Inferior parietal cortex (tissue), 1 donor: Measurements from ENCODE around the gene TBC1D2B.

Experiments used
- DNase-seq: peaks from one replicate; pipeline ENCODE4 v3.0.0-alpha.2; 2016; ENCODE audit errors: extremely low spot score

Gene TBC1D2B

DNA sequence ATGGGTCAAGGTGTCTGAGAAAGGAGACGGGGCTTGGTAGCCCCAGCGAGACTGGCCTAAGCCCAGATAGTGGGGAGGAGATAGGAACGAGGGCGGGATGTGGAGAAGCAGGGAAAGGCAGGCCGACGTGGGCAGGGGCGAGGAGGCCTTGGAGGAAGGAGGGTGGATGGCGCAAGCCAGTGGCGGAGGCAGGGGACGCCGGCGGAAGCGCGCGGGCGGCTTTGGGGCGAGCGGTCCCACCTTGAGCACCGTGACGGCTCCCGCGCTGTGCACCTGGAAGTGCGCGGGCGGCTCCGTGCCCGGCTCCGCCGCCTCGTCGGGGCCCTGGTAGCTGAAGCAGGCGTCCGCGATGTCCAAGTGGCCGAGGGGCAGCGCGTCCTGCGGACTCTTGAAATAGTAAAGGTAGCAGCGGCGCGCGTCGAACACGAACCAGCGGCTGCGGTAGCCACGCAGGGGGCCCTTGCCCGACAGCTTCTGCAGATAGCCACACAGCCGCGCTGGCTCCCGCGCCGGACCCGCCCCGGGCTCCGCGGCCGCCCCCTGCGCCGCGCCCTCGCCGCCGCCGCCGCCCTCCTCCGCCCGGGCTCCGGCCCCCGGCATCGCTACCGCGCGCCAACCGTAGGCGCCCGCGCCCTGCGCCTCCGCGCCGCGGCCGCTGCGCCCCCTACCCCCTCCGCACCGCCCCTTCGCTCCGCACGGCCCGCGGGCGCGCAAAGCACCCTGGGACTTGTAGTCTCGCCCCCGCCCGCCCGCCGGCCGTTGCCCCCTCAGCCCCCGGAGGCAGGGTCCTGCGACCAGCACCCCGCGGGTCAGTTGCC lies at the start of gene TBC1D2B:
TSS of gene TBC1D2B (minus strand) at position 659 of the 818 bp plus-strand sequence. CDS start at position 600, 59 bp downstream.
- no peak for DNase-seq

- no peak for DNase-seq
Measured at GRCh38 chr15:78125267-78125666, 47.8 kb upstream of the TBC1D2B start.

DNA sequence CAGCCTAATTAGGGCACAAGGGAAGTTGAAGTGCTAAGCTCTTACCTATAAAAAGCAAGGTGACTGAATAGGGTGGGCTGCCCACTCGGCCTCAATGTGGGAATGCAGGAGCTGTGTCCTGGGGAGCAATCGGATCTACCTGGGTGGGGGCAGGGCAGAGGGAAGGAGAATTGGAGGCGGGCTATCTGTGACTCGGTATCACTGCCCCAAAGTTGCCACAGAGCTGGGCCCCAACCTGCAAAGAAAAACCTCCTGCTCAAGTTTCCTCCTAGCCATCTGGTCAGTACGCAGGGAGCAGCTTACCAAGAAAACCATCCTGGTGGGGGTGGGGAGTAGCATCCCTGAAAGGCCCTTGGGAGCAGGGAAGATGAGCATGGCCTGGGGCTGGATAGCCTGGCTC lies 43.0 kb upstream of the TBC1D2B start:
- DNase-seq, result no peak

GRCh38 chr15:78112551-78112950 lies 35.0 kb upstream of the TBC1D2B start:
- DNase-seq, result no peak

GRCh38 chr15:78111788-78112187 lies 34.3 kb upstream of the TBC1D2B start:
- no peak for DNase-seq

GRCh38 chr15:78110916-78111475 lies 33.5 kb upstream of the TBC1D2B start:
- DNase-seq, result no peak

- no peak for DNase-seq
Measured at GRCh38 chr15:78110096-78110495, 32.6 kb upstream of the TBC1D2B start.

DNA sequence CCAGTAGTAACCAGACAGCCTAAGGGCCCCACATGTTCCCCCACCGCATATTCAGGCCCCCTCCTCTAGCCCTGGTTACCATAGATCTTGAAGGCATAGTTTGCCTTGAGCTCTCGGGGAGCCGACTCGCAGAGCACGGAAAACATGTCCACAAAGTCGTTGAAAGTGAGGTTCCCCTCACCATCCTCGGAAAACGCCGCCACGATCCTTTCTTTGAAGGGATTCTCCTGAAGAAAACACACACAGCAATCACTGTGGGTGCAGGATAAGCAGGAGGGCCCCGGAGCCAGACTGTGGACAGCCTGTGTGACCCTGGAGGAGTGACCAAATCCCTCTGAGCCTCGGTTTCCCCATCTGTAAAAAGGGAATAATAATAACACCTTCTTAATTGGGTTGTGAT lies 31.6 kb upstream of the TBC1D2B start:
- no peak for DNase-seq

- peak; percentile 82 for DNase-seq
Measured at GRCh38 chr15:78108300-78109084, 31.0 kb upstream of the TBC1D2B start.

GRCh38 chr15:78107471-78107870 lies 30.0 kb upstream of the TBC1D2B start:
- DNase-seq, result no peak

GRCh38 chr15:78105476-78106241 lies 28.1 kb upstream of the TBC1D2B start:
- DNase-seq, result no peak

DNA sequence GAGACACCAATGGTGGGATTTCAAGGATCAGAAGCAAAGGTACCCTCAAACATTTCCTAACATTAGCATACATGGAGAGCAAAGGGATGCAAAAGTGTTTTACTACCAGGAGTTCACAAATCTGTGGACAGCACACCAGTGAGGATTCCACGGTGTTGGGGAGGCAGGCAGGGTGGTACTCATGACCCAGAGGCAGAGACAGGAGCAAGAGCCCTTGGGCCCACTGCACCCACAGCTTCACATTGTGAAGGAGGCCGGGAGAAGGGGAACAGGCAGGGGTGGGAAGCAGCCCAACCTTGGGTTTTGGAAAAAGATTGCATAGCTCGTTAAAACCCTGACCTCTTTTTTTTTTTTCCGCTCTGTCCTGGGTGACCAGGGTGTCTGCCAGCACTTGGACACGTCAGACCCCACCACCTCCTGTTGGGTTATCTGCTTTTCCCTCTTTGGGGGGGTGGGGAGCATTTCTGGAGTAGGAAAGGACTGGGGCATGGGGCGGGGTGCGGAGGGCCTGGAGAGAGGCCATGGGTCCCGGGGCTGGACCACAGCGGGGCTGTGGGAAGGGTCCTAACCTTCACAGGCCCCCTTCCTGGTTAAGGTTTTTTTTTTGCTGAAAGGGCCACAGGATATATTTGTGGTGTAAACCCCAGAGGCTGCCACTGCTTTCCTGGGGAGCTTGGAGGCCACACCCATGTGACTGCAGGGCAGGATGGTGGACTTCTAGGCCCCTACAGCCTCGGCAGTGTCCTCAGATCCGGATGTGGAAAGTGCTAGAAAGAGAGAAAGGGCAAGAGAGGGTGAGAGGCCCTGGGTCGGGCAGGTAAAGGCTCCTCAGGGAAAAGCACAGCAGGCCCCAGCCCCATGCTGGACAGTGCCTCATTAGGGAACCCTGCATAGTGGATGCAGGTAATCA lies 27.3 kb upstream of the TBC1D2B start:
- no peak for DNase-seq

DNA sequence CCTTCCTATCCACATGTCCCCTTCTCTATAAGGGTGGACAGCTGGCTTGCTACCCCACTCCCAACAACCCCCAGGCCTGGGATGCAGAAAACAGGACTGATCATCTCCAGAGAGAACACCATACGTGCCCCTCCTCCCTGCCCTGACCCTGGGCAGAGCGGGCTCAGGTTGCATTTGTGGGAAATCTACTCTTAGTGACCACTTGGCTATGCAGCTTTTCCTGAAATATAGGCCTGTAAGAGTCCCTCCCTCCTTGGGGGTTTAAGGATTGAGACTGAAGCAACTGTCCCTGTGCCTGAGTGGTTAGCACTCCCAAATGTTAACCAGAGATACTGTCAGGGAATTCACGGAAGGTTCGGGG lies 26.6 kb upstream of the TBC1D2B start:
- no peak for DNase-seq

DNA sequence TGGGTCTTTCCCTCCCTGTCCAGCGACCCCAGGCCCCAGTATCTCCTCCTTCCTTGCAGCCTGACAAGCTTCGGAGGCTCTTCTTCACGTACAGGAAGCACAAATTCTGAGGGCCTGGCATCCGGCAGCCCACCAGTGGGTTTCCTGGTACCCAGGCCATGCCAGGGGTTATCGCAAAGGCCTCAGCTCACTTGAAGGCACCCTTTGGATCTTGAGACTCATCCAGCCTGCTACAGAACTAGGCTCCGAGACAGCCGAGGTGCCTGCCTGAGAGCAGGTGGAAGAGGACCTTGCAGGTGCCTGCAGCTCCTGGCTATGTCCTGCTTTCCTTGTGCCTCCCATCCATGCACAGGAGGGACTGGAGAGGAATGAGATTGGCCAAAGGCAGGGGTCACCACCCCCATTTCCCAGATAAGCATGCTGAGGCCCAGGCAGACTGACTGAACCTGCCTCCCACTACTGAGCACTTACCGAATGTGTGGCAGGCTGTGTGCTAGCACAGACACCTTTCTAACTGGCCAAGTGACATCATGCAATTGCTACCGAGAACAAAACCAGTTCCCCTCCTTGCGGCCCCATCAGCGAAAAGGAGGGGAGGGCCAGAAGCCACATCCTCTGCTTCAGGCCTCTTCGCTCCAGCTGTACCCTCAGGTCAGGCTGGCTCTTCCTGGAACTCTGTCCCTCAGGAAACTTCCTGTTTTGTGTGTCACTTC lies 26.1 kb upstream of the TBC1D2B start:
- no peak for DNase-seq

DNA sequence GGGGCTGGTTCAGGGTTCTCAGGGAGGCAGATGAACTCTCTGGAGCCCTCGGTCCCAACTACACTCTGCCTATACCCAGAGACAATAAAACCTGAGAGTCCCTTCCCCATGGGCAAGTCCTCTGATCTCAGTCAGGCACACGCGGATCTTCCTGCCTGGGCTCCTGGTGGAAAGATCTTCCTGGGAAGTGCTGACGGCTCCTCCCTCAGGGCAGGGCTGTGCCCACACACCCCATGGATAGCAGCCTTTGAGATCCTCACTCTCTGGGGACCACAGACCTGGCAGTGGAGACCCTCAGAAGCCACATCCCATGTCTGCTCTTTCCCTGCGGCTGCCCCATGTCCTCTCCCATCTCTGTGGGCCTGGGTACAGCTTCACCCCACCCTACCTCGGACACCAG lies 25.2 kb upstream of the TBC1D2B start:
- DNase-seq, result no peak

- no peak for DNase-seq
Measured at GRCh38 chr15:78102211-78102610, 24.7 kb upstream of the TBC1D2B start.

GRCh38 chr15:78101423-78102105 lies 24.1 kb upstream of the TBC1D2B start:
- no peak for DNase-seq

DNA sequence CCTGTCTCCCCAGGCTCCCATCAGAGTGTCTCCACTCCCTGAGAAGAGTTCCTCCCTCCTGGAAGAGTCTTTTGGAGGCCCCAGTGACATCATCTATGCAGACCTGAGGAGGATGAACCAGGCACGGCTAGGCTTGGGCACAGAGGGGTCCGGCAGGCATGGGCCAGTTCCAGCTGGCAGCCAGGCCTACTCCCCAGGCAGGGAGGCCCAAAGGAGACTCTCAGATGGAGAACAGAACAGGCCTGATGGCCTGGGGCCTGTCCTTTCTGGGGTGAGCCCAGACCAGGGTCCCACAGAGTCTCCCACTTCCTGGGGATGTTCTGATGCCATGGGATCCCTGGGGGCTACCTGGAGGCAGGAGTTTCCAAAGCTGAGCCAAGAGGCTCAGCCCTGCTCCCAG lies 23.4 kb upstream of the TBC1D2B start:
- DNase-seq, result no peak

- no peak for DNase-seq
Measured at GRCh38 chr15:78098131-78098755, 20.7 kb upstream of the TBC1D2B start.
